Neural crest cell (in vitro differentiated cells): Measurements from ENCODE around the gene SNAPC2. TPM values are rescaled to one million over a fixed set of nuclear protein-coding genes. Genes with fewer than 3 reads are reported as not detected.
"Not testable (repeated sequence)": the region's sequence is repeated elsewhere in the genome, so short reads cannot be mapped to it uniquely, and the experiment has no call there.

ENCODE experiments used
- DNase-seq: peaks from one replicate; pipeline ENCODE4 v3.0.0; 2021; ENCODE audit warnings: low read depth, mixed read lengths, low spot score
- H3K27ac Mint-ChIP-seq: one replicate; pipeline ENCODE4 v1.8.0; 2021; ENCODE audit warnings: mild to moderate bottlenecking, mixed read lengths; ENCODE audit not compliant: unreplicated experiment
- H3K27me3 Mint-ChIP-seq: 2 replicates; pipeline ENCODE4 v1.8.0; 2021; ENCODE audit warnings: low read depth, mild to moderate bottlenecking, mixed read lengths
- H3K36me3 Mint-ChIP-seq: 2 replicates; pipeline ENCODE4 v1.8.0; 2021; ENCODE audit warnings: low read depth, mild to moderate bottlenecking, mixed read lengths
- H3K4me1 Mint-ChIP-seq: 2 replicates; pipeline ENCODE4 v1.8.0; 2021; ENCODE audit warnings: mixed read lengths
- H3K4me3 Mint-ChIP-seq: one replicate; pipeline ENCODE4 v1.8.0; 2021; ENCODE audit warnings: mild to moderate bottlenecking, mixed read lengths
- H3K9me3 Mint-ChIP-seq: 2 replicates; pipeline ENCODE4 v1.8.0; 2021; ENCODE audit warnings: mixed read lengths
- CTCF ChIP-seq: fragments of 200-600 bp; sonication (generic); conservative IDR thresholded peaks from 2 replicates; pipeline ENCODE4 v1.5.0; 2021; ENCODE audit warnings: antibody characterized with exemption, mild to moderate bottlenecking
- total RNA-seq: library from RNA; stranded (reverse); gene quantifications from 2 replicates; pipeline ENCODE4 v1.2.1, GENCODE V29; 2021

The SNAPC2 gene
- total RNA-seq, 1 donor from 2014 or later = 19.1 TPM

GRCh38 chr19:7926727-7927604 is 6.8 kb downstream of the SNAPC2 start:
- H3K9me3 Mint-ChIP-seq = no peaks in the 10 kb centered on the region
- peak overlapping the region; percentile 43 for H3K27ac Mint-ChIP-seq
- peaks cover 8% of the 10 kb centered on the region for H3K27me3 Mint-ChIP-seq
- DNase-seq = no peak
- H3K4me1 Mint-ChIP-seq = peaks cover 19% of the 10 kb centered on the region
- H3K36me3 Mint-ChIP-seq = no peaks in the 10 kb centered on the region
- peak overlapping the region; percentile 93 for H3K4me3 Mint-ChIP-seq
- no peak for TF ChIP-seq CTCF

- no peak overlapping the region for H3K27ac Mint-ChIP-seq
- H3K4me1 Mint-ChIP-seq = peaks cover 19% of the 10 kb centered on the region
- no peak for DNase-seq
- peak overlapping the region; percentile 73 for H3K4me3 Mint-ChIP-seq
- TF ChIP-seq CTCF = no peak
- H3K36me3 Mint-ChIP-seq = no peaks in the 10 kb centered on the region
- peaks cover 8% of the 10 kb centered on the region for H3K27me3 Mint-ChIP-seq
- no peaks in the 10 kb centered on the region for H3K9me3 Mint-ChIP-seq
Measured at GRCh38 chr19:7927605-7928333, 7.6 kb downstream of the SNAPC2 start.

- no peak for TF ChIP-seq CTCF
- Mint-ChIP-seq H3K4me3 (peak overlapping the region; percentile 73), H3K27ac (no peak overlapping the region), H3K27me3 (peaks cover 8% of the 10 kb centered on the region), H3K4me1 (peaks cover 19% of the 10 kb centered on the region), H3K9me3 (no peaks in the 10 kb centered on the region), H3K36me3 (no peaks in the 10 kb centered on the region)
- DNase-seq = no peak
Measured at GRCh38 chr19:7928334-7928706, 8.2 kb downstream of the SNAPC2 start.

GRCh38 chr19:7928741-7929701 is 8.9 kb downstream of the SNAPC2 start:
- Mint-ChIP-seq H3K27ac (peak overlapping the region; percentile 12), H3K4me3 (peak overlapping the region; percentile 76), H3K36me3 (no peaks in the 10 kb centered on the region), H3K9me3 (no peaks in the 10 kb centered on the region), H3K27me3 (peaks cover 8% of the 10 kb centered on the region), H3K4me1 (peaks cover 19% of the 10 kb centered on the region)
- peak; percentile 56 for TF ChIP-seq CTCF
- peak; percentile 42 for DNase-seq

- not testable (repeated sequence) for H3K27me3 Mint-ChIP-seq, H3K9me3 Mint-ChIP-seq, H3K27ac Mint-ChIP-seq, H3K36me3 Mint-ChIP-seq, DNase-seq, H3K4me3 Mint-ChIP-seq
- peaks cover 16% of the 10 kb centered on the region for H3K4me1 Mint-ChIP-seq
Measured at GRCh38 chr19:7930030-7930429, 9.9 kb downstream of the SNAPC2 start.
